Activated CD8-positive, alpha-beta memory T cell treated with anti-CD3 and anti-CD28 coated beads for 24 hours (primary cell): ENCODE measurements around the gene ASB18.

ENCODE experiments used
- DNase-seq: peaks from one replicate; pipeline ENCODE4 v3.0.0-alpha.2; 2020

ASB18 gene

GRCh38 chr2:236205867-236206645 lies 58.1 kb downstream of the ASB18 start:
- DNase-seq, result no peak

- no peak for DNase-seq
Observed at GRCh38 chr2:236204953-236205352, 59.3 kb downstream of the ASB18 start.

GRCh38 chr2:236200378-236200777 lies 63.8 kb downstream of the ASB18 start:
- no peak for DNase-seq

- no peak for DNase-seq
Observed at GRCh38 chr2:236196366-236196765, 67.8 kb downstream of the ASB18 start.

- DNase-seq, result no peak
Observed at GRCh38 chr2:236195726-236196125, 68.5 kb downstream of the ASB18 start.

- no peak for DNase-seq
Observed at GRCh38 chr2:236194786-236195185, 69.4 kb downstream of the ASB18 start.

GRCh38 chr2:236193026-236193425 lies 71.2 kb downstream of the ASB18 start:
- DNase-seq, result no peak

GRCh38 chr2:236190674-236191073 lies 73.5 kb downstream of the ASB18 start:
- no peak for DNase-seq

- no peak for DNase-seq
Observed at GRCh38 chr2:236184701-236185100, 79.5 kb downstream of the ASB18 start.

GRCh38 chr2:236180831-236181453 lies 83.3 kb downstream of the ASB18 start:
- DNase-seq, result no peak

- no peak for DNase-seq
Observed at GRCh38 chr2:236180076-236180816, 84.0 kb downstream of the ASB18 start.

GRCh38 chr2:236179236-236180075 lies 84.8 kb downstream of the ASB18 start:
- no peak for DNase-seq

- no peak for DNase-seq
Observed at GRCh38 chr2:236178890-236179235, 85.3 kb downstream of the ASB18 start.

GRCh38 chr2:236177967-236178889 lies 86.0 kb downstream of the ASB18 start:
- no peak for DNase-seq

GRCh38 chr2:236177604-236177966 lies 86.6 kb downstream of the ASB18 start:
- DNase-seq, result no peak

GRCh38 chr2:236176951-236177350 lies 87.3 kb downstream of the ASB18 start:
- DNase-seq, result no peak

GRCh38 chr2:236176417-236176816 lies 87.8 kb downstream of the ASB18 start:
- no peak for DNase-seq

- no peak for DNase-seq
Observed at GRCh38 chr2:236175548-236176150, 88.6 kb downstream of the ASB18 start.

- DNase-seq, result no peak
Observed at GRCh38 chr2:236173729-236174607, 90.2 kb downstream of the ASB18 start.

GRCh38 chr2:236173036-236173728 lies 91.0 kb downstream of the ASB18 start:
- DNase-seq, result no peak
